ENCODE results near the gene OR1I1.
A peak's percentile ranks its signal among the peaks of the same experiment; 100 is the strongest.

OR1I1 gene

GRCh38 chr19:15122331-15123030 lies 40.5 kb downstream of the OR1I1 start:
- Histone ChIP-seq H3K4me2 (ENCODE audit: low read length) (no peak overlapping the region), H3K9me3 (replicated peaks; ENCODE audit: low read length) (no peaks in the 10 kb centered on the region), H3K27me3 (ENCODE audit: control insufficient read depth, insufficient read depth, low read length) (no peaks in the 10 kb centered on the region), H3K4me1 (ENCODE audit: control insufficient read depth, insufficient read depth, low read length) (peaks cover 17% of the 10 kb centered on the region), H3K36me3 (ENCODE audit: insufficient read depth, low read length) (peaks cover 44% of the 10 kb centered on the region), H3K4me3 (ENCODE audit: low read length) (no peak overlapping the region), H3K9ac (ENCODE audit: low read depth, low read length) (no peak overlapping the region)

GRCh38 chr19:15123031-15123890 lies 41.2 kb downstream of the OR1I1 start:
- Histone ChIP-seq H3K9ac (ENCODE audit: low read depth, low read length) (no peak overlapping the region), H3K27me3 (ENCODE audit: control insufficient read depth, insufficient read depth, low read length) (no peaks in the 10 kb centered on the region), H3K36me3 (ENCODE audit: insufficient read depth, low read length) (peaks cover 37% of the 10 kb centered on the region), H3K4me2 (ENCODE audit: low read length) (peak overlapping the region; percentile 88), H3K4me3 (ENCODE audit: low read length) (no peak overlapping the region), H3K4me1 (ENCODE audit: control insufficient read depth, insufficient read depth, low read length) (peaks cover 20% of the 10 kb centered on the region), H3K9me3 (replicated peaks; ENCODE audit: low read length) (no peaks in the 10 kb centered on the region)

- H3K9me3 ChIP-seq (replicated peaks; ENCODE audit: low read length), result no peaks in the 10 kb centered on the region
- H3K4me2 ChIP-seq (ENCODE audit: low read length), result peak overlapping the region; percentile 88
- no peaks in the 10 kb centered on the region for H3K27me3 ChIP-seq (ENCODE audit: control insufficient read depth, insufficient read depth, low read length)
- H3K4me1 ChIP-seq (ENCODE audit: control insufficient read depth, insufficient read depth, low read length), result peaks cover 20% of the 10 kb centered on the region
- peaks cover 30% of the 10 kb centered on the region for H3K36me3 ChIP-seq (ENCODE audit: insufficient read depth, low read length)
- H3K4me3 ChIP-seq (ENCODE audit: low read length), result no peak overlapping the region
- peak overlapping the region; percentile 92 for H3K9ac ChIP-seq (ENCODE audit: low read depth, low read length)
These were observed 41.9 kb downstream of the OR1I1 start for GRCh38 chr19:15123900-15124299.

GRCh38 chr19:15124572-15125231 lies 42.7 kb downstream of the OR1I1 start:
- Histone ChIP-seq H3K4me2 (ENCODE audit: low read length) (peak overlapping the region; percentile 88), H3K9ac (ENCODE audit: low read depth, low read length) (peak overlapping the region; percentile 92), H3K27me3 (ENCODE audit: control insufficient read depth, insufficient read depth, low read length) (peaks cover 3% of the 10 kb centered on the region), H3K4me3 (ENCODE audit: low read length) (peak overlapping the region; percentile 93), H3K9me3 (replicated peaks; ENCODE audit: low read length) (no peaks in the 10 kb centered on the region), H3K4me1 (ENCODE audit: control insufficient read depth, insufficient read depth, low read length) (peaks cover 20% of the 10 kb centered on the region), H3K36me3 (ENCODE audit: insufficient read depth, low read length) (peaks cover 25% of the 10 kb centered on the region)

GRCh38 chr19:15125232-15126067 lies 43.4 kb downstream of the OR1I1 start:
- no peaks in the 10 kb centered on the region for H3K9me3 ChIP-seq (replicated peaks; ENCODE audit: low read length)
- H3K36me3 ChIP-seq (ENCODE audit: insufficient read depth, low read length), result peaks cover 17% of the 10 kb centered on the region
- peak overlapping the region; percentile 92 for H3K9ac ChIP-seq (ENCODE audit: low read depth, low read length)
- H3K27me3 ChIP-seq (ENCODE audit: control insufficient read depth, insufficient read depth, low read length), result peaks cover 6% of the 10 kb centered on the region
- peak overlapping the region; percentile 88 for H3K4me2 ChIP-seq (ENCODE audit: low read length)
- peaks cover 20% of the 10 kb centered on the region for H3K4me1 ChIP-seq (ENCODE audit: control insufficient read depth, insufficient read depth, low read length)
- H3K4me3 ChIP-seq (ENCODE audit: low read length), result peak overlapping the region; percentile 93

GRCh38 chr19:15126131-15126910 lies 44.3 kb downstream of the OR1I1 start:
- peak overlapping the region; percentile 54 for H3K9ac ChIP-seq (ENCODE audit: low read depth, low read length)
- peaks cover 20% of the 10 kb centered on the region for H3K4me1 ChIP-seq (ENCODE audit: control insufficient read depth, insufficient read depth, low read length)
- peak overlapping the region; percentile 88 for H3K4me2 ChIP-seq (ENCODE audit: low read length)
- peaks cover 6% of the 10 kb centered on the region for H3K27me3 ChIP-seq (ENCODE audit: control insufficient read depth, insufficient read depth, low read length)
- no peaks in the 10 kb centered on the region for H3K9me3 ChIP-seq (replicated peaks; ENCODE audit: low read length)
- H3K4me3 ChIP-seq (ENCODE audit: low read length), result peak overlapping the region; percentile 93
- peaks cover 9% of the 10 kb centered on the region for H3K36me3 ChIP-seq (ENCODE audit: insufficient read depth, low read length)

GRCh38 chr19:15128162-15128770 lies 46.3 kb downstream of the OR1I1 start:
- no peaks in the 10 kb centered on the region for H3K36me3 ChIP-seq (ENCODE audit: insufficient read depth, low read length)

GRCh38 chr19:15129856-15130585 lies 48.0 kb downstream of the OR1I1 start:
- H3K36me3 ChIP-seq (ENCODE audit: insufficient read depth, low read length), result no peaks in the 10 kb centered on the region
- H3K9me3 ChIP-seq (replicated peaks; ENCODE audit: low read length), result no peaks in the 10 kb centered on the region
- peaks cover 3% of the 10 kb centered on the region for H3K4me1 ChIP-seq (ENCODE audit: control insufficient read depth, insufficient read depth, low read length)
- H3K4me3 ChIP-seq (ENCODE audit: low read length), result no peak overlapping the region
- H3K9ac ChIP-seq (ENCODE audit: low read depth, low read length), result no peak overlapping the region
- H3K27me3 ChIP-seq (ENCODE audit: control insufficient read depth, insufficient read depth, low read length), result peaks cover 6% of the 10 kb centered on the region
- no peak overlapping the region for H3K4me2 ChIP-seq (ENCODE audit: low read length)

More at GRCh38 chr19:15128162-15128770, 46.3 kb downstream of the OR1I1 start:
- no peak overlapping the region for H3K9ac ChIP-seq (ENCODE audit: low read depth, low read length)
- H3K4me1 ChIP-seq (ENCODE audit: control insufficient read depth, insufficient read depth, low read length), result peaks cover 20% of the 10 kb centered on the region
- no peaks in the 10 kb centered on the region for H3K9me3 ChIP-seq (replicated peaks; ENCODE audit: low read length)
- H3K4me2 ChIP-seq (ENCODE audit: low read length), result no peak overlapping the region
- no peak overlapping the region for H3K4me3 ChIP-seq (ENCODE audit: low read length)
- peaks cover 6% of the 10 kb centered on the region for H3K27me3 ChIP-seq (ENCODE audit: control insufficient read depth, insufficient read depth, low read length)

GRCh38 chr19:15136234-15136954 lies 54.4 kb downstream of the OR1I1 start:
- H3K36me3 ChIP-seq (ENCODE audit: insufficient read depth, low read length), result no peaks in the 10 kb centered on the region
- no peak overlapping the region for H3K9ac ChIP-seq (ENCODE audit: low read depth, low read length)
- no peak overlapping the region for H3K4me3 ChIP-seq (ENCODE audit: low read length)
- peaks cover 9% of the 10 kb centered on the region for H3K9me3 ChIP-seq (replicated peaks; ENCODE audit: low read length)
- no peaks in the 10 kb centered on the region for H3K27me3 ChIP-seq (ENCODE audit: control insufficient read depth, insufficient read depth, low read length)
- H3K4me1 ChIP-seq (ENCODE audit: control insufficient read depth, insufficient read depth, low read length), result no peaks in the 10 kb centered on the region
- no peak overlapping the region for H3K4me2 ChIP-seq (ENCODE audit: low read length)

Data from skeletal muscle satellite cell (primary cell).